Measurements from ENCODE around the gene PADI3. TPM values are rescaled to one million over a fixed set of nuclear protein-coding genes. Genes with fewer than 3 reads are reported as not detected.

Gene PADI3
- total and polyA plus RNA-seq, 2 of the 13 experiments (the other 11 are each of a cell fraction or from before 2014, with no cell fraction given), result not detected

DNA sequence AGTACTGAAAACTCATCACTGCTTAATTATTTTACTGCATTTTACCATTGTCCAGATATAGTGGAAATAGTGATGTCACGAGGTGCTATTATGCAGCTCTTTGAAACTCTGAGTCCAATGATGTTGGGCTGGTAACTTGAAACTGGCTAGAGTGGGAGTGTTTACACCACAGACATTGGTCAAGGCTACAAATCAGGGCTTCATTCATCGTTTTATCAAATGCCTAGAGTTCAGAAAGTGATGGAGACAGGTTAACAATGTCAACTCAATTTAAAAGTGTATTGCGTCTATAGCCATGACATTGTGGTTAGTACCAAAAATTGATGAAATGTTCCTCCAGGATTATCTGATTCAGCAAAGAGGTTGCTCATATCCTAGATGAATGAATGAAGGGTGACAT is 31.3 kb upstream of the PADI3 start:
- Histone ChIP-seq H3K4me3 (replicated peaks in 1 of 3; ENCODE audit: insufficient read depth in 1 of 3, low read depth in 2 of 3, low read length in 3 of 3) (no peak overlapping the region), H4K20me1 (ENCODE audit: insufficient read depth, low read length) (peaks cover 3% of the 10 kb centered on the region; the same call in 1 of the 2 replicates), H3K79me2 (ENCODE audit: insufficient read depth, low read length) (no peaks in the 10 kb centered on the region), H3K27me3 (ENCODE audit: control insufficient read depth in 1 of 2, insufficient read depth in 2 of 2, low read length in 2 of 2) (peaks cover 1 to 17% of the 10 kb centered on the region in 2 experiments; a peak in 4 of 5 replicates), H2AFZ (ENCODE audit: low read length) (no peak overlapping the region), H3K9me3 (ENCODE audit: low read length) (no peaks in the 10 kb centered on the region), H3K4me2 (ENCODE audit: low read depth, low read length) (no peak overlapping the region), H3K9ac (ENCODE audit: insufficient read depth, low read depth, low read length) (no peak overlapping the region), H3K36me3 (replicated peaks in 1 of 2; ENCODE audit: control insufficient read depth in 1 of 2, insufficient read depth in 2 of 2, low read length in 2 of 2) (no peaks in the 10 kb centered on the region), H3K27ac (ENCODE audit: extremely low read length, insufficient read depth, low read length) (no peak overlapping the region), H3K4me1 (ENCODE audit: insufficient read depth, low read length) (no peaks in the 10 kb centered on the region)
- FAIRE-seq (no peak), DNase-seq (ENCODE audit: low spot score) (no peak), ATAC-seq (no peak)
- in situ Hi-C loops (cut with HindIII; ENCODE audit: extremely low pct_ligation_motif_present, low pct_unique_long_range_greater_than_20kb), result no loop called here
- no TSS peak for BruUV-seq (replicated peaks)
- POLR2A ChIA-PET, result no interaction called here
- intact Hi-C loops (cut with micrococcal nuclease; ENCODE audit: unreplicated experiment), result no loop called here
- CTCF ChIA-PET (ENCODE audit: low intra/inter-chr PET ratio, low total read pairs), result no interaction called here
- WGBS (ENCODE audit: low lambda C conversion rate), result 7% methylated on average over 3 of the region's 3 CpGs
- no peak for TF ChIP-seq RXRB (CRISPR knock-in tag; IDR thresholded peaks at IDR 0.05; ENCODE audit: borderline replicate concordance)

DNA sequence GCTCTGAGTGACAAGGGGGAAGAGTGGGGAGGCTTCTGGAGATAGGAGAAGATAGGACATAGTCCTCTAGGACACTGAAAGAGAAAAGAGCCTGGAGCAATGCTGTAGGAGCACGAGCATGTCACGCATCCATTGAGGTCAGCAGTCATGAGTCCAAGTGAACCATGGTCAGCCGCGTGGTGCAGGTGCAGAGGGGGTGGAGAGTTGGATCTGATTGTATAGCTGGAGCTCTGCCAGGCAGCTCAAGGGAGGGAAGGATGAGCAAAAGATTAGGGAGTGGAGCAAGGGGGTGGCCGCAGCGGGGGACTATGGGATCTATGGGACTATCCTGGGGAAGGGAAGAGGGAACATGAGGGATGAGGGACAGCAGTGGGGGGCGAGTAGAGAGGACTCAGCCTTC is 30.0 kb upstream of the PADI3 start:
- no peaks in the 10 kb centered on the region for H3K36me3 ChIP-seq (replicated peaks in 1 of 2; ENCODE audit: control insufficient read depth in 1 of 2, insufficient read depth in 2 of 2, low read length in 2 of 2)
- H3K4me1 ChIP-seq (ENCODE audit: insufficient read depth, low read length), result no peaks in the 10 kb centered on the region
- H2AFZ ChIP-seq (ENCODE audit: low read length), result no peak overlapping the region
- no peak for FAIRE-seq
- no peaks in the 10 kb centered on the region for H3K79me2 ChIP-seq (ENCODE audit: insufficient read depth, low read length)
- 5% methylated on average over 7 of the region's 7 CpGs for WGBS (ENCODE audit: low lambda C conversion rate)
- ChIA-PET POLR2A (no interaction called here), CTCF (ENCODE audit: low intra/inter-chr PET ratio, low total read pairs) (no interaction called here)
- no peaks in the 10 kb centered on the region for H3K9me3 ChIP-seq (ENCODE audit: low read length)
- no peak overlapping the region for H3K9ac ChIP-seq (ENCODE audit: insufficient read depth, low read depth, low read length)
- ATAC-seq, result no peak
- peaks cover 3% of the 10 kb centered on the region; the same call in 1 of the 2 replicates for H4K20me1 ChIP-seq (ENCODE audit: insufficient read depth, low read length)
- H3K27ac ChIP-seq (ENCODE audit: extremely low read length, insufficient read depth, low read length), result no peak overlapping the region
- no peak for DNase-seq (ENCODE audit: low spot score)
- BruUV-seq (replicated peaks), result no TSS peak
- H3K4me3 ChIP-seq (replicated peaks in 1 of 3; ENCODE audit: insufficient read depth in 1 of 3, low read depth in 2 of 3, low read length in 3 of 3), result no peak overlapping the region
- no peak overlapping the region for H3K4me2 ChIP-seq (ENCODE audit: low read depth, low read length)
- peaks cover 1 to 16% of the 10 kb centered on the region in 2 experiments; a peak in 4 of 5 replicates for H3K27me3 ChIP-seq (ENCODE audit: control insufficient read depth in 1 of 2, insufficient read depth in 2 of 2, low read length in 2 of 2)
- intact Hi-C loops (cut with micrococcal nuclease; ENCODE audit: unreplicated experiment), result no loop called here
- in situ Hi-C loops (cut with HindIII; ENCODE audit: extremely low pct_ligation_motif_present, low pct_unique_long_range_greater_than_20kb), result no loop called here
- TF ChIP-seq, protein P1, sequence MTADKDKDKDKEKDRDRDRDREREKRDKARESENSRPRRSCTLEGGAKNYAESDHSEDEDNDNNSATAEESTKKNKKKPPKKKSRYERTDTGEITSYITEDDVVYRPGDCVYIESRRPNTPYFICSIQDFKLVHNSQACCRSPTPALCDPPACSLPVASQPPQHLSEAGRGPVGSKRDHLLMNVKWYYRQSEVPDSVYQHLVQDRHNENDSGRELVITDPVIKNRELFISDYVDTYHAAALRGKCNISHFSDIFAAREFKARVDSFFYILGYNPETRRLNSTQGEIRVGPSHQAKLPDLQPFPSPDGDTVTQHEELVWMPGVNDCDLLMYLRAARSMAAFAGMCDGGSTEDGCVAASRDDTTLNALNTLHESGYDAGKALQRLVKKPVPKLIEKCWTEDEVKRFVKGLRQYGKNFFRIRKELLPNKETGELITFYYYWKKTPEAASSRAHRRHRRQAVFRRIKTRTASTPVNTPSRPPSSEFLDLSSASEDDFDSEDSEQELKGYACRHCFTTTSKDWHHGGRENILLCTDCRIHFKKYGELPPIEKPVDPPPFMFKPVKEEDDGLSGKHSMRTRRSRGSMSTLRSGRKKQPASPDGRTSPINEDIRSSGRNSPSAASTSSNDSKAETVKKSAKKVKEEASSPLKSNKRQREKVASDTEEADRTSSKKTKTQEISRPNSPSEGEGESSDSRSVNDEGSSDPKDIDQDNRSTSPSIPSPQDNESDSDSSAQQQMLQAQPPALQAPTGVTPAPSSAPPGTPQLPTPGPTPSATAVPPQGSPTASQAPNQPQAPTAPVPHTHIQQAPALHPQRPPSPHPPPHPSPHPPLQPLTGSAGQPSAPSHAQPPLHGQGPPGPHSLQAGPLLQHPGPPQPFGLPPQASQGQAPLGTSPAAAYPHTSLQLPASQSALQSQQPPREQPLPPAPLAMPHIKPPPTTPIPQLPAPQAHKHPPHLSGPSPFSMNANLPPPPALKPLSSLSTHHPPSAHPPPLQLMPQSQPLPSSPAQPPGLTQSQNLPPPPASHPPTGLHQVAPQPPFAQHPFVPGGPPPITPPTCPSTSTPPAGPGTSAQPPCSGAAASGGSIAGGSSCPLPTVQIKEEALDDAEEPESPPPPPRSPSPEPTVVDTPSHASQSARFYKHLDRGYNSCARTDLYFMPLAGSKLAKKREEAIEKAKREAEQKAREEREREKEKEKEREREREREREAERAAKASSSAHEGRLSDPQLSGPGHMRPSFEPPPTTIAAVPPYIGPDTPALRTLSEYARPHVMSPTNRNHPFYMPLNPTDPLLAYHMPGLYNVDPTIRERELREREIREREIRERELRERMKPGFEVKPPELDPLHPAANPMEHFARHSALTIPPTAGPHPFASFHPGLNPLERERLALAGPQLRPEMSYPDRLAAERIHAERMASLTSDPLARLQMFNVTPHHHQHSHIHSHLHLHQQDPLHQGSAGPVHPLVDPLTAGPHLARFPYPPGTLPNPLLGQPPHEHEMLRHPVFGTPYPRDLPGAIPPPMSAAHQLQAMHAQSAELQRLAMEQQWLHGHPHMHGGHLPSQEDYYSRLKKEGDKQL (CRISPR knock-in tag; IDR thresholded peaks at IDR 0.05; ENCODE audit: low read depth), result no peak
- TF ChIP-seq, protein P2, sequence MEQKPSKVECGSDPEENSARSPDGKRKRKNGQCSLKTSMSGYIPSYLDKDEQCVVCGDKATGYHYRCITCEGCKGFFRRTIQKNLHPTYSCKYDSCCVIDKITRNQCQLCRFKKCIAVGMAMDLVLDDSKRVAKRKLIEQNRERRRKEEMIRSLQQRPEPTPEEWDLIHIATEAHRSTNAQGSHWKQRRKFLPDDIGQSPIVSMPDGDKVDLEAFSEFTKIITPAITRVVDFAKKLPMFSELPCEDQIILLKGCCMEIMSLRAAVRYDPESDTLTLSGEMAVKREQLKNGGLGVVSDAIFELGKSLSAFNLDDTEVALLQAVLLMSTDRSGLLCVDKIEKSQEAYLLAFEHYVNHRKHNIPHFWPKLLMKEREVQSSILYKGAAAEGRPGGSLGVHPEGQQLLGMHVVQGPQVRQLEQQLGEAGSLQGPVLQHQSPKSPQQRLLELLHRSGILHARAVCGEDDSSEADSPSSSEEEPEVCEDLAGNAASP (CRISPR knock-in tag; IDR thresholded peaks at IDR 0.05; ENCODE audit: borderline replicate concordance), result no peak
- no peak for TF ChIP-seq ZNF256 (CRISPR knock-in tag; conservative IDR thresholded peaks at IDR 0.05)
- no peak for TF ChIP-seq ZNF292 (CRISPR knock-in tag; IDR thresholded peaks at IDR 0.05; ENCODE audit: borderline replicate concordance, low read depth)
- no peak for TF ChIP-seq NKX3-1 (CRISPR knock-in tag; IDR thresholded peaks at IDR 0.05)
- no peak for TF ChIP-seq MXD4 (CRISPR knock-in tag; IDR thresholded peaks at IDR 0.05)
- no peak for TF ChIP-seq ZNF446 (CRISPR knock-in tag; IDR thresholded peaks at IDR 0.05)
- no peak for TF ChIP-seq SRSF9 (IDR thresholded peaks at IDR 0.05; ENCODE audit: borderline replicate concordance, insufficient read depth, low read depth, low read length, poor library complexity, severe bottlenecking)
- TF ChIP-seq ADNP (CRISPR knock-in tag; IDR thresholded peaks at IDR 0.05), result no peak

All from HepG2 (cell line).